GM08714 (cell line): ENCODE data around the gene STX8.

Source experiments
- H3K4me3 ChIP-seq: fragments of 200-500 bp; sonication (Bioruptor generic); 2 replicates; pipeline ENCODE4 v1.5.1; 2014; ENCODE audit warnings: mild to moderate bottlenecking, low read length, inconsistent platforms
- ZNF274 ChIP-seq: IDR thresholded peaks from 2 replicates; pipeline ENCODE4 v1.6.1; 2012; ENCODE audit warnings: mild to moderate bottlenecking, low read depth, low read length

STX8 gene

GRCh38 chr17:9533441-9533840 is 42.2 kb downstream of the STX8 start:
- TF ChIP-seq ZNF274 = no peak
- H3K4me3 ChIP-seq = no peak overlapping the region

DNA sequence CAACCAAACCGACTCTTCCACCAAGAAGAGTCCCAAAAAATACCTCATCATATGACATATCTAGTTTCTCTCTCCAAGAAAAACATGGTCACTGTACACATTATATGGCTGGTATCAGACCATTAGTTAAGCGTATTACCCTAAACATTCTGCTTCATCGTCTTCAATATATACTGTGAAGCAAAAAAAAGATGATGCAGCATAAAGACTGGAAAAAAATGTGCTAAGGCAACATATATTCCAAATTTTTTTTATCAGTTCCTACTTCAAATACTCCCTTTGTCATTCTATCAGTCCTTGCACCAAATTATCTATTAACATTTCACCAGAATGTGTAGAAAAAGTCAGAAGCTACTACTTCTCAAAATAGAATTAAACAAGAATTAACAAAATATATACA is 42.9 kb downstream of the STX8 start:
- H3K4me3 ChIP-seq = no peak overlapping the region
- TF ChIP-seq ZNF274 = no peak

DNA sequence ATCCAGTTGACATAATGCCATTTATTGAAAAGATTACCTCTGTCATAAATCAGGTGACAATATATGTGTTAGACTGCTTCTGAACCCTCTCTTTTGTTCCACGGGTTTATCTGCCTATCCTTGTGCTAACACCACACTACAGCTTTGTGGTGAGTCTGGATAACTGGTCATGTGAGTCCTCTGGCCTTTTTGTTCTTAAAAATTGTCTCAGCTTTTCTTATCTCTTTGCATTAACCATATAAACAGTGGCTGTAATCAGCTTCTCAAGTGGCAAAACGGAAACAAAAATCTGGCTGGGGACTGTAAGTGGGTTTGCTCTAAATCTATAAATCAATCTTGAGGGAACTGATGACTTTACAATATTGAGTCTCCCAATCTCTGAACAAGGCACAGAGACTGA is 44.6 kb downstream of the STX8 start:
- TF ChIP-seq ZNF274 = no peak
- H3K4me3 ChIP-seq = no peak overlapping the region

GRCh38 chr17:9529033-9529700 is 46.5 kb downstream of the STX8 start:
- TF ChIP-seq ZNF274 = no peak
- no peak overlapping the region for H3K4me3 ChIP-seq

DNA sequence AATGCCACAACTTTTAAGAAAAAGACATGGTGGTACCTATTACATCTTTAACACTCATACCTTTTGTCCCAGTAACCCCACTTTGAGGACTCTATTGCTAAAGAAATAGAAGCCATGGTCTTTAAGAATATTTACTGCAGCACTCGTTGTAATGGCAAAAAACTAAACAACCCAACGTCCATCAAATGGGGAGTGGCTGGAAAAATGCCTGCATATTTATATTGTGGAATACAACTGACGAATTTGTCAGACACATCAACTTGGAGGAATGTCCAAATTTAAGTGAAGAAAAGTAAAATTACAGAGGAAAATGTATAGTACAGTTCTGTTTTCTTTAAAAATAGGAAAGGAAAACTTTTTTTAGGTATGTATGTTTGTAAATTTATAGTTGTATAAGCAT is 47.8 kb downstream of the STX8 start:
- H3K4me3 ChIP-seq = no peak overlapping the region

GRCh38 chr17:9522074-9522473 is 53.5 kb downstream of the STX8 start:
- no peak for TF ChIP-seq ZNF274
- no peak overlapping the region for H3K4me3 ChIP-seq

More for the DNA sequence above, 47.8 kb downstream of the STX8 start:
- no peak for TF ChIP-seq ZNF274

DNA sequence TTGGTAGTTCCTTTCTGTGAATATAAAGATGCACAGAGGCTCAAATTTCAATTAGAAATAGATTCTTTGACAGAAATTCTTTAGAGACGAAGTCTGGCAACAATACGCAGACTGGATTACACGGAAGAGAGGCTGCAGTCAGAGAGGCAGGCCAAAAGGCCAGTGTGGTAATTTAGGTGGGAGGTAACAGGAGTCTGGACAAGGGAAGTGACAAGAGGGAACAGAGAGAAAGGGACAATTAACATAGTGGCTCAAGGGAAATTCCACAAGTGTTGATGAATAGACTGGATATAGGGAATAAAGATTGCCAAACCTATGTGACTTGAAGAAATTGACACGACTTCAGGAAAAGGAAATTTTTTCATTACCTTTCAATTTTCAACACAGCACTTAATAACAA is 54.6 kb downstream of the STX8 start:
- no peak for TF ChIP-seq ZNF274
- no peak overlapping the region for H3K4me3 ChIP-seq

DNA sequence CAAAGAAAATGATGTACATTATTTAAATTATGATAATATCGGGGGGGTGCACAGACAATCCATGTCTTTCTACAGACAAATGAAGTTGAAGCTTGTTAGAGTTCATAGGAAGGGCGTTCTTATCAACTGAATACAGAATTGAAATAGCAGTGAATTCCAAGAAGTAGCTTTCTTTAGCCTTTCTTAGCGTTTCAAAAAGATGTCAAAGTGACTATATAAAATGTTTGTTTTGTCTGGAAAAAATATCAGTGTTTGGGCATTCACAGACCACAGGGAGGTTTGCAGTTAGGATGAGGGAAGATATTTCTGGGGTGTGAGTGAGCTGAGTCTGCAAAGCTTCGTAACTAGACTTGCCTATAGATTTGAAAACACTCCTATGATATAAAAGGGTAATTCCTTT is 55.0 kb downstream of the STX8 start:
- no peak for TF ChIP-seq ZNF274

GRCh38 chr17:9519583-9520272 is 55.9 kb downstream of the STX8 start:
- no peak for TF ChIP-seq ZNF274
- H3K4me3 ChIP-seq = no peak overlapping the region

More for the DNA sequence above, 55.0 kb downstream of the STX8 start:
- no peak overlapping the region for H3K4me3 ChIP-seq

GRCh38 chr17:9517396-9517795 is 58.2 kb downstream of the STX8 start:
- H3K4me3 ChIP-seq = no peak overlapping the region

DNA sequence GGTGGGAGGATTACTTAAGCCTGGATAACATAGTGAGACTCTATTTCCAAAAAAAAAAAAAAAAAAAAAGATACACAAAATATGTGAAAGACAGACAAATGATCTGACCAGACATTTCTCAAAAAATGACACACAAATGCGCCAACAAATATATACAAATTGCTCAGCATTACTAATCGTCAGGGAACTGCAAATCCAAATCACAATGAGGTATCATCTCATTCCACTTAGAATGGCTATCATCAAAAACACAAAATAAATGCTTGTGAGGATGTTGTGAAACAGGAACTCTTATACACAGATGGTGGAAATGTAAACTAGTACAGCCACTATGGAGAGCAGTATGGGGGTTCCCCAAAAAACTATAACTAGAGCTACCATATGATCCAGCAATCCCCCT is 62.4 kb downstream of the STX8 start:
- H3K4me3 ChIP-seq = no peak overlapping the region
- TF ChIP-seq ZNF274 = no peak

More at GRCh38 chr17:9517396-9517795, 58.2 kb downstream of the STX8 start:
- no peak for TF ChIP-seq ZNF274

- TF ChIP-seq ZNF274 = no peak
- no peak overlapping the region for H3K4me3 ChIP-seq
Measured at GRCh38 chr17:9512323-9513168, 63.1 kb downstream of the STX8 start.

GRCh38 chr17:9509236-9509816 is 66.3 kb downstream of the STX8 start:
- no peak for TF ChIP-seq ZNF274
- H3K4me3 ChIP-seq = no peak overlapping the region

DNA sequence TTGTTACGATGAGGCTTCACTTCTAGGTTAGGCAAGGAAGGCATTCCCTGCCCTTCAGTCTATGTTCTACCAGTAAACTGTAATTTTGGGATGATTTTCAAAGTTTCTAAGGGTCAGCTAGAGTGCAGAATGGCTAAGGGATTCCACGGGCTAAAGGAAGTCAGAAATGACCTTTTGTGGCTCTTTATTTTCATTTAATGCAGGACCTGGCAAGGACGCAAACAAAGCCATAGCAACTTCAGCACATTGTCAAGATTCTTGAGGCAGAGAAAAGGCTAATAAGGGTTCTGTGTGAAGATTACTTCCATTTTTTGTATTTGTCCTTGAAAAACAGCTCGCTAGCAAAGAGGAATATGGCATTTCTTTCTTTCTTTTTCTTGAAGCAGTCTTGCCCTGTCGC is 76.6 kb downstream of the STX8 start:
- TF ChIP-seq ZNF274 = no peak
- no peak overlapping the region for H3K4me3 ChIP-seq

GRCh38 chr17:9498490-9498889 is 77.1 kb downstream of the STX8 start:
- no peak overlapping the region for H3K4me3 ChIP-seq
- no peak for TF ChIP-seq ZNF274
